Measurements from ENCODE around the gene KCNH4.

Gene KCNH4

DNA sequence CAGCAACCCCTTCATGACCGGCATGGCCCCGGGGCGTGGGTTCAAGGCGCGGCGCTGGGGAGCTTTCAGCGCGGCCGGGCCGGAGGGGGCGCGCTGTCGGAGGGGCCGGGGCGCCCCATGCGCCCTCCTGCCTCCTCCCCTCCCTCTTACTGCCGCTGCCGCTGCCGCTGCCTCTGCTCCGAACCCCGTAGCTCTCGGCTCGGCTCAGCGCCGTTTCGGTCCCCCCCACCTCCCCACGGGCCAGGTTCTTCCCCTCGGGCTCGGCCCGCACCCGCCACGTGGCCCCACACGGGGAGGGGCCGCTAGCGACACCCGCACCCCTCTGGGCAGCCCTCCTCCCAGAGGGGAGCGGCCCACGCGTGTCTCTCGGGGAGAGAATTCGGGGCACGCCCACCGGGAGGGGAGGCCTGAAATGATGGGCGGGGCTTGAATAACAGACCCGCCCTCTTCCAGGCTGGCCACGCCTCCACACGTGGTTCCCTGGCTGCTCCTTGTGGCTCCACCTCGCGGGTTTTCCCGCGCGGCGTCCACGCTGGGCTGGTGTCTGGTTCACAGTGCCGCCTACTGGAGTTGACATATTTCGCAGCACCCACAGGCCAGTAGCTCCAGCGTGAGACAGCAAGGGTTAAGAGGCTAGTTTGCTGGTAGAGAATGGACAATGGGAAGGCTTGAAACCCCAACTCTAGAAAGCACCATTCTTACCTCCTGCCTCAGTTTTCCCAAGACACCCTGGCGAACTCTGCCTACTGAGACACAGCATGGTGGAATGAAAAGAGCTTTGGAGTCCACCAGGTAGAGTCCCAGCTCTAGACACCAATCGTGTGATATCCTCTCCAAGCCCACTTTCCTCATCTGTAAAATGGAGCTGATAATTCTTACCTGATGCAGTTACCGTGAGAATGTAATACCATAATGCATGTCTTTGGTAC lies at the start of gene KCNH4:
KCNH4 (minus strand) TSS at position 221 of the 929 bp plus-strand sequence; CDS start at position 24, 197 bp downstream.
- Histone ChIP-seq H3K9ac (peak within 1 kb of the TSS; percentile 46), H3K27me3 (ENCODE audit: control insufficient read depth, insufficient read depth, low read length) (peaks cover 6% of the 10 kb centered on the region)

DNA sequence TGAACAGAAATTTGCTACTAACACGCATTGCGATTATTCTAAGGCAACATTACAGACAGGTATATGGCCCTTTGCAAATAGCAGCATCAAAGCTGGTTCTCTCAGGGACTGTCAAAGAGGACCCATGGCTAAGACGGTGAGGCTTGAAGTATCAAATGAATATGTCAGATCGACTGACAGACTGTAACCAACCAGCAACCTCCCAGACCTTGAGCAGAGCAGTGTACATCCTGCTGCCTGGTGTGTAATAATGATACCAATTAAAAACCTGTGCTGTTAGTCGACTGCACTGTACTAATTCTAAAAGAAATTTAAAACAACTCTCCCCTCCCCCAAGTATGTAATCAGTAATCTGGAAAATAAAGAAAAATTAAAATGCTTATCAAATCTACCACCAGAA lies 49.3 kb upstream of the KCNH4 start:
- Histone ChIP-seq H3K36me3 (ENCODE audit: control insufficient read depth, insufficient read depth, low read length) (no peaks in the 10 kb centered on the region), H3K9me3 (ENCODE audit: control insufficient read depth, low read length) (no peaks in the 10 kb centered on the region), H3K79me2 (peaks cover 9% of the 10 kb centered on the region), H3K4me2 (ENCODE audit: low read length) (no peak overlapping the region), H3K9ac (no peak overlapping the region), H3K4me3 (ENCODE audit: low read depth, low read length) (no peak overlapping the region), H3K4me1 (peaks cover 2% of the 10 kb centered on the region), H3K27ac (no peak overlapping the region), H3K27me3 (ENCODE audit: control insufficient read depth, insufficient read depth, low read length) (no peaks in the 10 kb centered on the region), H2AFZ (no peak overlapping the region)
- TF ChIP-seq, protein P1, sequence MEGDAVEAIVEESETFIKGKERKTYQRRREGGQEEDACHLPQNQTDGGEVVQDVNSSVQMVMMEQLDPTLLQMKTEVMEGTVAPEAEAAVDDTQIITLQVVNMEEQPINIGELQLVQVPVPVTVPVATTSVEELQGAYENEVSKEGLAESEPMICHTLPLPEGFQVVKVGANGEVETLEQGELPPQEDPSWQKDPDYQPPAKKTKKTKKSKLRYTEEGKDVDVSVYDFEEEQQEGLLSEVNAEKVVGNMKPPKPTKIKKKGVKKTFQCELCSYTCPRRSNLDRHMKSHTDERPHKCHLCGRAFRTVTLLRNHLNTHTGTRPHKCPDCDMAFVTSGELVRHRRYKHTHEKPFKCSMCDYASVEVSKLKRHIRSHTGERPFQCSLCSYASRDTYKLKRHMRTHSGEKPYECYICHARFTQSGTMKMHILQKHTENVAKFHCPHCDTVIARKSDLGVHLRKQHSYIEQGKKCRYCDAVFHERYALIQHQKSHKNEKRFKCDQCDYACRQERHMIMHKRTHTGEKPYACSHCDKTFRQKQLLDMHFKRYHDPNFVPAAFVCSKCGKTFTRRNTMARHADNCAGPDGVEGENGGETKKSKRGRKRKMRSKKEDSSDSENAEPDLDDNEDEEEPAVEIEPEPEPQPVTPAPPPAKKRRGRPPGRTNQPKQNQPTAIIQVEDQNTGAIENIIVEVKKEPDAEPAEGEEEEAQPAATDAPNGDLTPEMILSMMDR (IDR thresholded peaks at IDR 0.05): no peak

More for the DNA sequence above, at the start of gene KCNH4:
- Histone ChIP-seq H3K36me3 (ENCODE audit: control insufficient read depth, insufficient read depth, low read length) (no peaks in the 10 kb centered on the region), H3K79me2 (no peaks in the 10 kb centered on the region), H2AFZ (peak within 1 kb of the TSS; percentile 97), H3K4me1 (peaks cover 24% of the 10 kb centered on the region), H3K4me3 (ENCODE audit: low read depth, low read length) (no peak within 1 kb of the TSS), H3K9me3 (ENCODE audit: control insufficient read depth, low read length) (no peaks in the 10 kb centered on the region), H3K27ac (no peak within 1 kb of the TSS), H3K4me2 (ENCODE audit: low read length) (peak within 1 kb of the TSS; percentile 58)
- TF ChIP-seq, protein P1 (IDR thresholded peaks at IDR 0.05): peak; percentile 73

DNA sequence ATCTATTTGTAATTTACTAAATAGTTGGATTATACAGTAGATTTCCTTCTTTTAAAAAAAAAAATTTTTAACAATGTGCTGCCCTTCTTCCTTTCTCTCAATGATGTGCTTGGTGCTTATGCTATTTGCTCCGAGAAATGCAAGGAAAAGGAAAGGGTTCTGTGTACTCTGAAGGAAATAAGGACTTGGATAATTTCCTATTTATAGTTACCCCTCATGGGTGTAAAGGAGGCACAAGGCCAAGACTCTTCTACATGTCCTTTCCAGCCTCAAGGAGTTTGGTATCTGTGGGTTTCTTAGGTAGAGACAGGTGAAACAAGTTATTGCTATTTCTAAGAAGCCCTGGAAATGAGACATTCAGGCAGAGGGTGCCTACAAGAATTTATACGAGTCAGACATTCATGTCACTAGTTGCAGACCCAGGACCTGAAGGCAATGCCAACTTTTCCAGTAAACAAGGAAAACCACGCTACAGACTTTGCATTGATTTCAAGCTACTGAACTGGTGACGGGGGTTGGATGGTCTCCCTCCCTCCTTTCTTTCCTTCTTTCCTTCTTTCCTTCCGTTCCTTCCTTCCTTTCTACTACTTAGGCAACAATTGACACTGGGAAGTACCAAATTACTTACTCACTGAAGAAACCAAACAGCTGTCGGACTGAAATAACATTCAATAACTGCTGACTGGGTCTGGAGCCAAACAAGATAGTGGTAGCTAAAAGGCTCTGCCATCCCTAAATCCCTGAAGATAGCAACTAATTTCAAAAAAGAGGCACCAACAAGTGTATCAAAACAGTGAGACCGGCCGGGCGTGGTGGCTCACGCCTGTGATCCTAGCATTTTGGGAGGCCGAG lies 47.1 kb upstream of the KCNH4 start:
- Histone ChIP-seq H3K9ac (no peak overlapping the region), H3K4me3 (ENCODE audit: low read depth, low read length) (no peak overlapping the region), H3K4me1 (no peaks in the 10 kb centered on the region), H3K36me3 (ENCODE audit: control insufficient read depth, insufficient read depth, low read length) (no peaks in the 10 kb centered on the region), H3K9me3 (ENCODE audit: control insufficient read depth, low read length) (no peaks in the 10 kb centered on the region), H3K27me3 (ENCODE audit: control insufficient read depth, insufficient read depth, low read length) (no peaks in the 10 kb centered on the region), H3K79me2 (peaks cover 2% of the 10 kb centered on the region), H3K27ac (no peak overlapping the region), H2AFZ (no peak overlapping the region), H3K4me2 (ENCODE audit: low read length) (no peak overlapping the region)
- TF ChIP-seq, protein P1 (IDR thresholded peaks at IDR 0.05): no peak

DNA sequence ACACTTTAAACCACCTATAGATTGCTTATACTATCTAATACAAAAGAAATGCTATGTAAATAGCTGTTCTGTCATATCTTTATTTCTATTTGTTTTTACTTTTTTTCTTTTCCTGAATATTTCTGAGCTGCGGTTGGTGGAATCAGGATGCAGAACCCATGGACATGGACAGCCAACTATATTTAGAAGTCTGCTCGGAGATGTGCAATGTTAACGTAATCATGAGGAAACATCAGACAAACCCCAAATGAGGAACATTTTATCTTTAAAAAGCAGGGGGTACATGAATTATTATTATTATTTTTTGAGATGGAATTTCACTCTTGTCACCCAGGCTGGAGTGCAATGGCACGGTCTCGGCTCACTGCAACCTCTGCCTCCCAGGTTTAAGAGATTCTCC lies 44.7 kb upstream of the KCNH4 start:
- Histone ChIP-seq H3K27ac (no peak overlapping the region), H3K4me2 (ENCODE audit: low read length) (no peak overlapping the region), H2AFZ (no peak overlapping the region), H3K79me2 (peaks cover 2% of the 10 kb centered on the region), H3K9ac (no peak overlapping the region), H3K9me3 (ENCODE audit: control insufficient read depth, low read length) (no peaks in the 10 kb centered on the region), H3K36me3 (ENCODE audit: control insufficient read depth, insufficient read depth, low read length) (no peaks in the 10 kb centered on the region), H3K4me1 (no peaks in the 10 kb centered on the region), H3K27me3 (ENCODE audit: control insufficient read depth, insufficient read depth, low read length) (no peaks in the 10 kb centered on the region), H3K4me3 (ENCODE audit: low read depth, low read length) (no peak overlapping the region)
- TF ChIP-seq, protein P1 (IDR thresholded peaks at IDR 0.05): no peak
